ENCODE data around the gene HLX. TPM values are rescaled to one million over a fixed set of nuclear protein-coding genes. Genes with fewer than 3 reads are reported as not detected.

HLX gene
- total RNA-seq (2021) (not detected in 2 replicates), Bru-seq, nascent RNA (not detected), BruChase-seq, experiment 1, labeled RNA remaining after a 2-hour chase (not detected), BruChase-seq, experiment 2, labeled RNA remaining after a 6-hour chase (not detected)
- long read RNA-seq, partial matches to known transcripts: 0 of 2 reads
- long read RNA-seq, other reads (novel, unspliced or antisense): 0 of 2 reads

GRCh38 chr1:220879076-220879508 lies at the start of gene HLX:
Gene HLX (plus strand): TSS chr1:220879443. CDS start chr1:220879858, 415 bp downstream.
- TF ChIP-seq EZH2 (IDR thresholded peaks at IDR 0.05; ENCODE audit: borderline replicate concordance, low read depth, low read length, poor library complexity, severe bottlenecking): no peak
- TF ChIP-seq, protein P1, sequence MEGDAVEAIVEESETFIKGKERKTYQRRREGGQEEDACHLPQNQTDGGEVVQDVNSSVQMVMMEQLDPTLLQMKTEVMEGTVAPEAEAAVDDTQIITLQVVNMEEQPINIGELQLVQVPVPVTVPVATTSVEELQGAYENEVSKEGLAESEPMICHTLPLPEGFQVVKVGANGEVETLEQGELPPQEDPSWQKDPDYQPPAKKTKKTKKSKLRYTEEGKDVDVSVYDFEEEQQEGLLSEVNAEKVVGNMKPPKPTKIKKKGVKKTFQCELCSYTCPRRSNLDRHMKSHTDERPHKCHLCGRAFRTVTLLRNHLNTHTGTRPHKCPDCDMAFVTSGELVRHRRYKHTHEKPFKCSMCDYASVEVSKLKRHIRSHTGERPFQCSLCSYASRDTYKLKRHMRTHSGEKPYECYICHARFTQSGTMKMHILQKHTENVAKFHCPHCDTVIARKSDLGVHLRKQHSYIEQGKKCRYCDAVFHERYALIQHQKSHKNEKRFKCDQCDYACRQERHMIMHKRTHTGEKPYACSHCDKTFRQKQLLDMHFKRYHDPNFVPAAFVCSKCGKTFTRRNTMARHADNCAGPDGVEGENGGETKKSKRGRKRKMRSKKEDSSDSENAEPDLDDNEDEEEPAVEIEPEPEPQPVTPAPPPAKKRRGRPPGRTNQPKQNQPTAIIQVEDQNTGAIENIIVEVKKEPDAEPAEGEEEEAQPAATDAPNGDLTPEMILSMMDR (conservative IDR thresholded peaks at IDR 0.05; ENCODE audit: low read depth, low read length): no peak
- Histone ChIP-seq H3K4me1 (ENCODE audit: insufficient read depth, low read length, poor library complexity, severe bottlenecking) (peaks cover 3% of the 10 kb centered on the region), H3K4me3 (ENCODE audit: low read depth, low read length, poor library complexity, severe bottlenecking) (peak within 1 kb of the TSS; percentile 52), H3K27me3 (replicated peaks; ENCODE audit: insufficient read depth, low read depth, low read length, poor library complexity) (peaks cover 87% of the 10 kb centered on the region), H3K27ac (ENCODE audit: low read depth, low read length, poor library complexity, severe bottlenecking) (no peak within 1 kb of the TSS), H3K9me3 (ENCODE audit: low read depth, low read length, poor library complexity, severe bottlenecking) (no peaks in the 10 kb centered on the region), H3K36me3 (ENCODE audit: insufficient read depth, low read length, poor library complexity, severe bottlenecking) (no peaks in the 10 kb centered on the region)
- intact Hi-C loops (cut with micrococcal nuclease; ENCODE audit: unreplicated experiment): loop anchor here (5.0 kb wide), 1 partner anchor 1578 kb away; no protein-coding TSS in a partner anchor
- BruUV-seq (replicated peaks): no TSS peak
- peak; percentile 75 for DNase-seq (ENCODE audit: low spot score)
- POLR2A ChIA-PET (ENCODE audit: low non-redundant PET): interaction anchor here (0.6 kb wide), 3 partner anchors 16 to 781 kb away, joined by 3 to 6 read pairs (median 5); no protein-coding TSS in a partner anchor
- CTCF ChIA-PET: interaction anchor here (0.6 kb wide), 1 partner anchor 69 kb away, joined by 4 read pairs; no protein-coding TSS in a partner anchor

- no peaks in the 10 kb centered on the region for H3K27me3 ChIP-seq (replicated peaks; ENCODE audit: insufficient read depth, low read depth, low read length, poor library complexity)
- no peaks in the 10 kb centered on the region for H3K4me1 ChIP-seq (ENCODE audit: insufficient read depth, low read length, poor library complexity, severe bottlenecking)
- ChIA-PET POLR2A (ENCODE audit: low non-redundant PET) (interaction anchor here (0.6 kb wide), 1 partner anchor 1604 kb away, joined by 3 read pairs; no protein-coding TSS in a partner anchor), CTCF (no interaction called here)
- TF ChIP-seq, protein P1 (conservative IDR thresholded peaks at IDR 0.05; ENCODE audit: low read depth, low read length): no peak
- no peak for TF ChIP-seq EZH2 (IDR thresholded peaks at IDR 0.05; ENCODE audit: borderline replicate concordance, low read depth, low read length, poor library complexity, severe bottlenecking)
- H3K9me3 ChIP-seq (ENCODE audit: low read depth, low read length, poor library complexity, severe bottlenecking): no peaks in the 10 kb centered on the region
- H3K4me3 ChIP-seq (ENCODE audit: low read depth, low read length, poor library complexity, severe bottlenecking): no peak overlapping the region
- no peak overlapping the region for H3K27ac ChIP-seq (ENCODE audit: low read depth, low read length, poor library complexity, severe bottlenecking)
- intact Hi-C loops (cut with micrococcal nuclease; ENCODE audit: unreplicated experiment): no loop called here
- no peaks in the 10 kb centered on the region for H3K36me3 ChIP-seq (ENCODE audit: insufficient read depth, low read length, poor library complexity, severe bottlenecking)
- no TSS peak for BruUV-seq (replicated peaks)
- DNase-seq (ENCODE audit: low spot score): no peak
Observed at GRCh38 chr1:220833436-220833835, 45.8 kb upstream of the HLX start.

GRCh38 chr1:220834155-220834870 lies 44.9 kb upstream of the HLX start:
- H3K4me1 ChIP-seq (ENCODE audit: insufficient read depth, low read length, poor library complexity, severe bottlenecking): no peaks in the 10 kb centered on the region
- BruUV-seq (replicated peaks): no TSS peak
- no peaks in the 10 kb centered on the region for H3K9me3 ChIP-seq (ENCODE audit: low read depth, low read length, poor library complexity, severe bottlenecking)
- TF ChIP-seq, protein P1 (conservative IDR thresholded peaks at IDR 0.05; ENCODE audit: low read depth, low read length): no peak
- TF ChIP-seq EZH2 (IDR thresholded peaks at IDR 0.05; ENCODE audit: borderline replicate concordance, low read depth, low read length, poor library complexity, severe bottlenecking): no peak
- H3K4me3 ChIP-seq (ENCODE audit: low read depth, low read length, poor library complexity, severe bottlenecking): no peak overlapping the region
- H3K27me3 ChIP-seq (replicated peaks; ENCODE audit: insufficient read depth, low read depth, low read length, poor library complexity): no peaks in the 10 kb centered on the region
- H3K27ac ChIP-seq (ENCODE audit: low read depth, low read length, poor library complexity, severe bottlenecking): no peak overlapping the region
- DNase-seq (ENCODE audit: low spot score): no peak
- intact Hi-C loops (cut with micrococcal nuclease; ENCODE audit: unreplicated experiment): no loop called here
- CTCF ChIA-PET: no interaction called here
- H3K36me3 ChIP-seq (ENCODE audit: insufficient read depth, low read length, poor library complexity, severe bottlenecking): no peaks in the 10 kb centered on the region
- POLR2A ChIA-PET (ENCODE audit: low non-redundant PET): interaction anchor here (0.6 kb wide), 1 partner anchor 1603 kb away, joined by 3 read pairs; no protein-coding TSS in a partner anchor
